Activated T-cell treated with anti-CD3 and anti-CD28 coated beads, Interleukin-2, amount 50 U/mL, for 1 hour (primary cell): ENCODE data around the gene CDK6.

Experiments used
- DNase-seq: peaks from one replicate; pipeline ENCODE4 v3.0.0-alpha.2; 2020

CDK6 gene

DNA sequence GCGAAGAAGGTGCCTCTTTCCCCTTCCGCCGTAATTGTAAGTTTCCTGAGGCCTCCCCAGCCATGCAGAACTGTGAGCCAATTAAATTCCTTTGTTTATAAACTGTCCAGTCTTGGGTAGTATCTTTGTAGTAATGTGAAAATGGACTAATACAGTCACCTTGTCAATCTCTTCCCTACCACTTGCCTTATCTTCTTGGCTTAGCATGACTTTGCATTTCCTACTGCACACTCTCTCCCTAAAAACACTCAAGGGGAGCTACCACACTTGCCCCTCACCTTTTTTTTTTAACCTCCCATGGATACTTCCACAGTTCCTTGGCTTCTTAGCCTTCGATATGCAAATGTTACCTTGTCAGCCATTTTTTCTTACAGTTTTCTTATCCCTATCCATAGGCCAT lies 7.4 kb upstream of the CDK6 start:
- no peak for DNase-seq

DNA sequence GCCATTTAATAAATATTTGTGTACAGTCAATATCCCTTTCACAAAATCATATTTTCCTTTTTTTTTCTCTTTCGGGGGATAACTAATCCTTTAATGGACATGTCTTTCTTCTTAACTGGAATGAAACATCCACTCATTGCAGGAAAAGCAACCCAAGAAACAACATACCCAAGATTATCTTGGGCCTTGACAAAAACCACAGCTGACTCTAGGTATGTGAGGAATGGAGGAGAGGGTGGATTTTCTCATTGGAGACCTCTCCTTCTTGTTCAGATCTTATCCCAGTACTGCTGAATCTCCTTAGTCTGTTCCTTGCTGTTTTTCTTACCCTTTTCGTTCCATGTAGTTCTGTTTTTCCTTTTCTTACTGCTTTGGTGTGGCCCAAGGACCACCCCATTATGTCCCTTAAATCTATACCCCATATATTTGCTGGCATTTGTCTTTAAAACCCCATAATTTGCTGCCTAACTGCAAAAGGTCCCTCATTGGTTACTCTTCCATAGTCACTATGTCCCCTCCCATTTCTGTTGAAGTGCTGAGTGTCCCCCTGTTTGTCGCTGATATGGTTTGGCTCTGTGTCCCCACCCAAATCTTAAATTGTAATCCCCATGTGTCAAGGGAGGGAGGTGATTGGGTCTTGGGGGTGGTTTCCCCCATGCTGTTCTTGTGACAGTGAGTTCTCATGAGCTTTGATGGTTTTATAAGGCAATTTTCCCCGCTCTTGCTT lies 6.8 kb upstream of the CDK6 start:
- no peak for DNase-seq

DNA sequence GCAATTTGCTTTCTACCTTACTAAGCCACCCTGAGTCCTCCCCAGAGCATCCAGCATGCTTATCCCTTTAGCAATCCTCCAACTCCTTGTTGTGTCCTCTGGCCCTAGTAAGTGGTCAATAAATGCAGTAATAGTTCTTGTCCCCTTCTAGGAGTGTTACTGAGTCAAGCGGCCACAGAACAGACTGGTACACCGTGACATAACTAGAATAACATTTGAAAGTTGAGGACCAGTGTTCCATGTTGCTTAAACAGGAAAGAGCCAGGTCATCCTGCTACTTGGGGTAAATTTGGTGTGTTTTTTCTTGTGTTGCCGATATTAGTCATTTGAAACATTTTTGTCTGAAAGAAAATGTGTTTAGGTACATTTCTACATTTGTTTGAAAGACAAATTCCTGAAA lies 4.8 kb upstream of the CDK6 start:
- DNase-seq, result no peak

DNA sequence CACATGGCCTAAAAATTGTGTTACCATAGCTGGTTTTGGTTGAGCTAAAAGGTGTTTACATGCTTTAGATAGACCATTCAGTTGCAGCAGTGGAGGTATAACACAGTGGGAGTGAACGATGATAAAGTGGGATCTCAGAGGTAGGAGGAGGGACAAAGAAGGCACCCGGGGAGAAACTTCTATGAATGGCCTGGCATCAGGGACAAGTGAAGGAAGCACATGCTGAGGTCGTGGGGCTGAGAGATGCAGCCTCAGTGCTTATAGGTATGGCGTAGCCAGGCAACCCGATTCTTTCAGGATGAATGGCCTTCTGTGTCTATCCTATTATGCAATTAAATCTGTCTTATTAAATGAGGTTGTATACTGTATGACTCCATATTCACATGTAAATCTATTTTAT lies 3.9 kb upstream of the CDK6 start:
- DNase-seq, result no peak

DNA sequence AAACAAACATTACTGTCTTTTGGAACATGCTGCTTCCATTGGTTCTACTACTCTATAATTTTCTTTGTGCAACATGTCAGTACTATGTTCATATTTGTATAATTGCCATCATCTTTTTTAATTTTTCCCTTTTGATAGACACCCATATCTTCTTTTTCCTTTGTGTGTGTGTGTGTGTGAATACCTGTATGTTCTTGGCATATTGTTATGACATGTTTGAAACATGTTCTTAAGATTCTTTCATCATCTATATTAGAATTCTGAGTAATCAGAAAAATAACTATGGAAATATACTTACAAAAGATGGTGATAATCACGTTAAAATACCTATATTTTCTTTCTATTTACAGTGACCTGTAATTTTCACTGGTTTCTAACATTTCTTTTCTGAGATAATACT lies 3.5 kb upstream of the CDK6 start:
- DNase-seq, result no peak

DNA sequence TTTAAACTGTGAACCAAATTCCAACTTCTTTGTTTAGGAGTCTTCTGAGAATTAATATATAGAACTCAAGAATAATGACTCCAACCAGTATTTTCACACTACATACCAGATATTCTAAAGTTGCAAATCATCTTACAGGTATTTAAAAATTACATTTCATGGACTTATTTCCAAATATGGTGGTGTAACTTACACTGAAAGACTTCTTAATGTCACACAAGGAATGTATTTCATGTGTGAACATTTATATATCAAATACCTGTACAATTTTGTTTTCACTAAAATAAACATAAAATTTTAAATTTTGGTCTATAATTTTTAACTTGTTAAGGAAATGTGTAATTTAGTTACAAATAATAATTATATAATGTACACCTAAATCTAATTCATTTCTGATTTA lies 2.6 kb upstream of the CDK6 start:
- no peak for DNase-seq

DNA sequence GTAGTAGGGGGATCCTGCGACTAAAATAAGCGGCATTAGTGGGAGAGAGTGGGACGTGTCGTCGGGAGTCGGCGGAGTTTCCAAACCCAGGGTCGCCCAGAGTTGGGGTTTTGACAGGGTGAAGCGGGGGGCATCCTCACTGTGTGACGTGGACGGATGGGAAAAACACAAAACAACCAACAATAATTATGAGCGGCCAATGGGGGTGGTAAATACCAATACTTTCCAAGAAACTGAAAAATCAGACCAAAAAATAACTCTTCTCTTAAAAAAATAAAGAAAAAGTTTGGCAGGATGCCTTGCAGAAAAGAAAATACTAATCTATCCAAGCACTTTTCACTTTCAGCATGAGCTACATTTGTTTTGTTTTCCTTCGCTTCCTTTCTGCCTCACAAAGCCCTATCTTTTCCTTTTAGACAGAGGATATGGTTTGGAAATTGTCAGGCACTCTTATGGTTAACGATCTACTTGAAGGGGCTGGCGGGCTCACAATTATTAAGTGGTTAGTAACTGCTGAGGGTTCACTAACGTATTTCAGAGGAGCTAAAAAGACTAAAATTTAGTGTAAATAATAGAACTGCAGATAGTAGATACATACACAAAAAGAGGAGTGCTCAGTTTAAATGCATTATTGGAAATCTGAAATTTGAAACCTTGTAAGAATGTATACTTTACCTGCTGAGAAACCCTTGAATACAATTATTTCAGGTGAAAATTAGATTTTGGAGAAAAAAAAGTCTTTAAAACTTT lies 802 bp upstream of the CDK6 start:
- peak; percentile 39 for DNase-seq

DNA sequence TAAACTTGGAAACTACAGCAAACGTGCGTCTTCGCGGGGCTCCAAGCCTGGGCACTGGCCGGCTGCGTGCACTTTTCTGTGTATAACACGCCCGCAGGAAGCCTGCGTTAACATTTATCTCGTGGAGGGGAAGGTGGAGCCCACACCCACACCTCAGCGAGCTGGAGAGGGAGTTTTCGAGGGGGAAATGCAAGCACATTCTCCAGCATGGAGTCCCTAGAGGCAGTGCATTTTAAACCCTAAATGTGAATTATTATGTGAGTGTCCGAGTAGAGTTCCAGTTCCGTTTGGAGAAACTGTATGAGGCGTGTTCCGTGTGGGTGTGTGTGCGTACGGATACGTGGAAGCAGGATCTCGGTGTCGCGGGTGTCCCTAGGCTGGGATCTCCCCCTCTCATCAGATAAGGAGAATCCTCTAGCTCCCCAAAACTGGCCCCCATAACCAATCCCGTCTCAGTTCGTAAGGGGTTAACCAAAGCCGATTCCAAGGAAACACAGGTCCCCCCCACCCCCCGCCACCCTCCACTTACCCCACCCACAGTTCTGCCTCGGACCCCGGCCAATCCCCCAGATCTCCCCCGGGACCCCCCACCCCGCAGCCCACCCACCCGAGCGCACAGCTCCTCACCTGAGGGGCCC lies 403 bp downstream of the CDK6 start:
- DNase-seq, result no peak

DNA sequence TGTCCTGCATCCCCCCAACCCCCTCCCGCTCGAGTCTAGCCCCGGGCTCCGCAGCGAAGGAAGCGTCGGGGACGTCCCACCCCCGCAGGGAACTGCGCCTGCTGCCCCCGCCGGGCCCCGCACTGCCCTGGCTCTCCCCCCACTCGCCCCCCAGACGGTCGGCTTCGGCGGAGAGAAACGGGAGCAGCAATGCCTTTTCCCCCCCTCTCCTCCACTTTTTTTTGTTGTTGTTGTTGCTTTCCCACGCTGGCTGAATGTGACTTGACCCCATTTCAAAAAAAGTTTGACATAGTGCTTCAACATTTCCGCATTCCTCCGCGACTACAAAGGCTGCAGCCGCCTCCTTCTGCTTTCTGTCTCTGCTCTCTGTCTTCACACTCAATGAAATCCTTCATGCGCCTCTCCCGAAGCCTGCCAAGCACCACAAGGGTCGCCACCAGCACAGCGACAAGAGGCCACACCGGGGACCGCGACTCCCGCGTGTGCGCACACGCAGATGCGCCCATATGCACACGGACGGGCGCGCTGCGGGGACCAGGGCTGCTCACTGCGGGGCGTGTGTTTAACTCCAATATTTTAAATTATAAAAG lies 1.0 kb downstream of the CDK6 start:
- peak; percentile 56 for DNase-seq

DNA sequence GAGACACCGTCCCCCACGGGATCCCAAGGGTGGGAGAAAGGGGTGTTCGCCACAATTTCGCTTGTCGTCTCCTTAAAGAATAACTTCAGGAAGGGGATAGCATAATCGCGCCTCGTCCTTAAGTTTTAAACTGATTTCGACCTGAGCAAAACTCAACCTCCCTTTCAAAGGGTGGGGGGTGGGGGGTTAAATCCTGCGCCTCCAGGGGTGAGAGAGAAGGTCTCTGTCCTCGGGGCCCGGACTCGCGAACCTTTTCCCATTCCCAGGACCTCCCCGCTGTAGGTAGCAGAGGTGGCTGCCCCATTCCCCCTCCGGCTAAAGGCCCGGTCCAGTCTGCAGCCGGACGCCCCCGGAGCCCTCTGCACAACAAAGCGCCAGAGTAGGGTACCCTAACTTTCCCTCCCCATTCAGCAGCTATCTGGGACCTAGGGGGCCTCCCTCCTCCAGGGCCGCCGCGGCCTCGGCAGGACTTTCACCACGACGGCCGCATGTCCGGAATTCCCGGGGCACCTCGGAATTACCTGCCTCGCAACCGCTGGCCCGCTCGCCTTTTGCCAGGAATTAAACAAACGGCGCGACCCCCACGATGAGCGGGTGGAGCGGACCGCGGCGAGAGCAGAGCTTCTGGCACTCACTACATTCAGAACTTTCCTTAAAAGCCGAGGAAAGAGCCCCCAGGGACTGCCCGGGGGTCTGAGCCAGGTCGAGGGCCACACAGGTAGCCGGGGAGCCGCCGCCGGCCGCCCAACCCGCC lies 1.7 kb downstream of the CDK6 start:
- DNase-seq, result no peak

DNA sequence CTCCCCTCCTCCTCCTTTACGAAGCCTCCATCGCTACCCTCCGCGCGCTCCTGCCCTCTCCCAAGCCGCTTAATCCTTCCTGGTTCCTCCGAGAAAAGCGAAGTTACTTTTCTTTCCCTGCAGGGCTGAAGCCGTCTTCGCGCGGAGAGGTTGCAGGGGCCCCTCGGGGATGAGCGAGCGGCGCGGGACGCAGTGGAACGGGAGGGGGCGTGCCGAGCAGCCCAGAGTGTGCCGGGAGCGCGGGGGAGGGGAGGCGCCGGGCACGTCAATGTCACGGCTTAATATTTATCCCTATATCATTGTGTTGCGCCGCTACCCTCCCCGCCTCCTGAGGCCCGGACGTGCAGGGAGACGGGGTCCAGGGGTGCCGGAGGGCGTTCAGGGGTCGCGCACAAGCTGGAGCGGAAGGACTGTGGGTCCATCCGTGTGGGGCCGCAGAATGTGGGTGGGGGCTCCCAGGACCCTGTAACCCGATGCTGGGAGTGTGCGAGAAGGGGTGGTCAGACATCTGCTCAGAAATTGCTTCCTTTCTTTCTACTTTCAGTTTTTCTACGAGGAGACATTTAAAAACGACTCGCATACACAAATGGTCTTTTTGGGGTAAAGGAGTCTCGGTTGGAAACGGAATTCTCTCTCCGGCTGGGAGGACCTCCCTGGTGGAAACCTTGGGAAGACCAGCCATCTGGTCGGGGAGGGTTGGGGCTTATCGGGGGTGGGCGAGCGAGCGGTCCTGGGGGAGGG lies 2.4 kb downstream of the CDK6 start:
- DNase-seq, result peak; percentile 78

DNA sequence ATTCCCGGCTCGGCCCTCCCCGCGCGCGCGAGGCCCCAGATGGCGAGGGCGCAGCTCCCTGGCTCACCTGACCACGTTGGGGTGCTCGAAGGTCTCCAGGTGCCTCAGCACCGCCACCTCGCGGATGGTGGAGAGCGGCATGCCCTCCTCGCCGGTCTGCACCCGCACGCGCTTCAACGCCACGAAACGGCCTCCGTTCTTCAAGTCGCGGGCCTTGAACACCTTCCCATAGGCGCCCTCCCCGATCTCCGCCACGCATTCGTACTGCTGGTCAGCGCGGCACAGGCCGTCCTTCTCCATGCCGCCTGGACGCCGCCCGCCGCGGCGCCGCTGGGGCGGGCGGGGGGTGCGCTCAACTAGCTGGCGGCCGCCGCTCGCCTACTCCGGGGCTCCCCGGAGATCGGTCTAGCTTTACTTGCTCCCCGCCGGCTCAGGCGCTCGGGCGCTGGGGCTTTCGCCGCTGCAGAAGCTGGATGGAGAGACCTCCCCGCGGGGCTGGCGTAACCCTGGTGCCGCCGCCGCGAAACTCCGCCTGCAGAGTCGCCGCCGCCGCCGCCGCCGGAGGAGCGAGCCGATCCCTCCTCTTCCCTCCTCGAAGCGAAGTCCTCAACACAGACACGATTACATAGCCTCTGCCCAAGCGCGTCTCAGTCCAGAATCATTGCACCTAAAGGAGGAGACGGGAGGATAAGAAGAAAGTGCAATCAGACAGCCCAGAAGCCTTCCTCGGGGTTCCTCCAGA lies 3.2 kb downstream of the CDK6 start:
- peak; percentile 90 for DNase-seq

DNA sequence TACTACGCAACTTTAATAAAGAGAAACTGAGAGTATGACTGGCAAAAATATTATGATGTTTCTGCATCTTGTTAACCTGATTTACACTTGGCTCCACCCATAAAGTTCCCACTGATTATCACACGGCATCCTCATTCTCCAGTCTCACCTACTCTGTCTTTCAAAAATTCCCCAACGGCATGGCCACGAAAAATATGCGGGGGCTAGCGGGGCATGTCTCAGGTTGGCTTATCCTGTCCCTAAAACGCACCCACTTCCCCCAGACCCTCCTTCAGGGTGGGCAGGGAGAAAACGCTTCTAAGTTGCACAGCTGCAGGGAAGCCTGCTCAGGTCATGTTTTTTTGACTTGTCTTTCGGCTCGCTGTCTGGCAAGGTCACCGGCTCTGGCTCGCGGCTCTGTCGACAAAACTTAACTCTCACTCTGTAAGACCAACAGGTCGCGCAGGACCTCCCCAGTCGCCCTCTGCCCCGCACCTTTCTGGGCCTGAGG lies 3.8 kb downstream of the CDK6 start:
- no peak for DNase-seq

DNA sequence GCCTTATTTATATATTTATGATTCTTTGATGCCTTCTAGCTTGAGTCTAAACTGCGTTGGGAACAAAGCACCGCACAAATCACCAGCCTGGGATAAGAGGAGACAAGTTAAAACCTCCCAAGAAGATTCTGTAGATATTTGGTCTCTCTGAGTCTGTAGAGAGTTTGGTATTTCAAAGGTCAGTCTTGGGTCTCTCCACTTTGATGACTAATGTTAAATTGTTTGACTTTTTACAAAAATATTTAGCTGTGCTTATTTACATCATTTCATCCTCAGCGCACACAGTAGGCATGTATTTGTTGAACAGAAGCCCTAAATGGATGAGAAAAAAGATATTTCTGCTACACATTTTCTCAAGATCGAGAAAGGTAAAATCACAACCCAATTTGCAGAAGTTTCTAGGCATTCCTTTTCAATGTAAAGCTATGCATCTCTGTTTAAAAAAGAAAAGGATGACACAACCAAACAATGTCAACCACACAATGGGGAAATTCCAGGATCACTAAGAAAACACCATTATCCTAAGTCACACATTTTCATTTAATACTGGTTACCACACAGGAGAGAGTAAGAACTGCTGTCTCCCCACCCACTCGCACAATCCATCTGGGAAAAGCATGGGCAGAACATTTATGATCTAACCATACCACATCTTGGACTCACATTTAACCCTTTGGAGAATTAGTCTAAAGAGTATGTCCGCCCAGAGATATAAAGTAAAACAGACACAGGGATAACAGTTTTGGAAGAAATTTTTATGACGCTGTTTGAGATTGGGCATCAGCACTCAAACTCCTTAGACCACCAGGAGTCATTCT lies 4.4 kb downstream of the CDK6 start:
- DNase-seq, result no peak

DNA sequence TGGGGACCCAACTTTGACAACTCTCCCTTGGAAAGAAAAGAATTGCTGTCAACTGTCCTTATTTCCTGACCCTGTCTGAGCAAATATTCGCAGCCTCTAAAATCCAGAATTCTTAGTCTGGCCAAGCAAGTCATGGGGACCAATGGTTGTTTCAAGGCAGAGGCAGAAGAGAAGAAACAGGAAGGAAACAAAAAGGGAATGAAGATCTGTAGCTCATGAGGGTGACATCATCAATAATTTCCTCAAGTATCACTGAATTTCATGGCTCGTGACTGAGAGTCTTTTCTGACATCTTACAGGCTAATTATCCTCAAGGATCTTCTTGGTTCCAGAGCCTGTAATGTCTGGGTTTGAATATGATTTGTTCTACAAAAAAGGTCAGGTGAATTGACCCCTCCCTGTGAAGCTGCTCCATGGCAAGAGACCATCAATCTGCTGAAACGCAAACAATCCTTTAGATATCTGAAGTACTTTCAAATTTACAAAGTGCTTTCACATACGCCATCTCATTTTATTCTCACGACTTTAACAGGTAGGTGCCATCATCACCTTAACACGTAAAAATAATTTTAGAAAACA lies 5.8 kb downstream of the CDK6 start:
- no peak for DNase-seq

DNA sequence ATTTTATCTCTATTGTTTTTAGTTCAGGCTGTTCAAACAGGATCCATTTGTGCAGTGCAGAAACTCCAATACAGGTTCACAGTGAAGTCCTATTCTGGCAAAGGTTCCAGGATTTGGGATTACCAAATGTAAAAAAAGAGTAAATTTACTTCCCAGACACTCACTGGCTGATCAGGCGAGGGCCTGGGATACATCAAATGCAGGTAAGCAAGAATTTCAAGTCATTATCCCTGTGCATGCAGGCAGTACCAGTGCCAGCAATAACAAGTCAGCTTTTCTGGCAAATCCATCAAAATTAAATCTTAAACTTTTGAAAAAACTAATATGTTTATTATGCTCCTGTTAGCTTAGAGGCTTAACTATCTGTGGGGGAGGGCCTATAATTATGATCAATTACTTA lies 6.3 kb downstream of the CDK6 start:
- no peak for DNase-seq

DNA sequence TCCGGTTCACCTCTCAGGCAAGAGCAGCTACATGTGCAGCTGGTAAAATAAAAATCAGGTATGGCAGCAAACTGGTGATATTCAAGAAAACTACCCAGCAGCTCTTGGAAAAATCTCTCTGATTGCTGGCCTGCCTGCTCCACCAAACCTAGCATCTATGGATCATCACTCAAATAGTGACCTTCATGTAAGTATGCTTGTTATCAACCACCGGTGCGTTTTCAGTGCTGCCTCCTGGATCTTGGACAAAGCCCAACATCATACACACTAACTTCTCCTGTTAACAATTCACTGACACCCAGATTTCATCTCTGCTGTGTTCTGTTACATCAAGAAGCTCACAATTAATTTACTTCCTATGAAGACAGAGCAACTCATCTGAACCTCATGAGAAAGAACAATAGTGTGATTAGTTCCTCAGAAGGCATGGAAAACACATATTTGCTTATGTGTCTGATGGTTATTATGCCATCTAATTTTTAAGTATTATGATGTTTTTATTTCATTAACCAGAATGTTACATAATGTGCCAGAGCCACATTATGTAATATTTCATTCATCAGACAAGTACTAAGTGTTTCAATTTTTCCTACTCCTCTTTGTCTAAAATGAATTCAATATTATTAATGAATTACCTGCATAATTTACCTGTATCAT lies 8.8 kb downstream of the CDK6 start:
- no peak for DNase-seq

DNA sequence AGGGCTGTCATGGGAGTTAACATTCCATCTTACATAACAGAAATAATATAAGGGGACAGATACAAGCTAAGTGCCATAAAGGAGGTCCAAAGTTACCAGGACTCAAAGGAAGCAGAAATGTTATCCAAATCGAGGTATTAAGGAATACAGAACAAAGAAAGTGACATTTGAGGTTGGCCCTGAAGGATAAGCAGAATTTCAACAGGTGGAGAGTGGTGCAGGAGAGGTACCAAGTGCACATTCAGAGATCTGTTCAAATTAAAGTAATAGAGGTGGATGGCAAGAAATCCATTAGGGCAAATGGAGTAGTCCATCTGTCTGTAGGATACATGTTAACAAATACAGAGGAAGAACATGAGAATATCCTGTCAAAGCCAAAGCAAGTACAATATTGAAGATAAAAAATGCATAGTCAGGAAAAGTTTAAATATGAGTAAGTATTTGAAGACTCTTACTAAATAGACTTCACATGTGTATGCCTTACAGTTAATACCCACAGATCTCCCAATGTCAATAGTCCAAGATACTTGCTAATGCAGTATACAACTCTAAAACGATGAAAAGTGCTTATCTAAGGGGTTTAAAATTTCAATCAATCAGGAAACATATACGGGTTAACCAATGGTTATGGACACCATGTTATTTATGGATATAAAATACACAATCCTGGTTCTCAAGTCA lies 10.0 kb downstream of the CDK6 start:
- no peak for DNase-seq

DNA sequence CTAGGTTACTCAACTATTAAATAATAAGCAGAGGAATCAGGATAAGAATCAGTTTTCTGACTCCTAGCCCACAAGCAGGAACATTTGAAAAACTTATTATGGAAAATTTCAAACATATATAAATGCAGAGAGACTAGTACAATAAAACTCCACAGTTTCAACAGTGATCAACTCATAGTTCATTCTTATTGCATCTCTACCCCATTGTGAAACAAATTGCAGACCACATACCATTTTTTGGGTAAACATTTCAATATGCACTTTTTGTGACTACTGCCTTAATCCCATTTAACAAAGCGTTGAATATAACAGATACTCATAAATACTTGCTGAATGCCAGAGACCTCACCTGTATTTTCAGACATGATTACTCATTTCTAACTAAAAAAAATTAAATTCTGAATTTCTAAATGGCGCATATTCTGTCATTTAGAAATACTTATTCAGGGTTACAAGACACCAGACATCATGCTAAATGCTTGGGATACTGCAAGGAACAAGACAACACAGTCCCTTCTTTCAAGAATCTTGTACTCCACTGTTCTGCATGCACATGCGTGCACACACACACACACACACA lies 11.4 kb downstream of the CDK6 start:
- DNase-seq, result no peak
